Mesothelial cell of epicardium (in vitro differentiated cells): ENCODE measurements around the gene GPRC5B. TPM values are rescaled to one million over a fixed set of nuclear protein-coding genes. Genes with fewer than 3 reads are reported as not detected.

Experiments
- DNase-seq, 2 experiments: peaks; one replicate each; pipeline ENCODE4 v3.0.0; 2021; ENCODE audit warnings: low spot score in 2 of 2; ENCODE audit not compliant: unreplicated experiment in 2 of 2
- H3K27ac Mint-ChIP-seq: 2 replicates; pipeline ENCODE4 v1.8.0; 2021; ENCODE audit warnings: mixed read lengths
- H3K27me3 Mint-ChIP-seq: 2 replicates; pipeline ENCODE4 v1.8.0; 2021; ENCODE audit warnings: low read depth, mixed read lengths
- H3K36me3 Mint-ChIP-seq: 2 replicates; pipeline ENCODE4 v1.8.0; 2021; ENCODE audit warnings: mixed read lengths
- H3K4me1 Mint-ChIP-seq: 2 replicates; pipeline ENCODE4 v1.8.0; 2021; ENCODE audit warnings: mixed read lengths
- H3K4me3 Mint-ChIP-seq: 2 replicates; pipeline ENCODE4 v1.8.0; 2021; ENCODE audit warnings: mild to moderate bottlenecking, moderate library complexity, mixed read lengths
- H3K9me3 Mint-ChIP-seq: 2 replicates; pipeline ENCODE4 v1.8.0; 2021; ENCODE audit warnings: mixed read lengths
- CTCF ChIP-seq: fragments of 200-600 bp; sonication (generic); IDR thresholded peaks from one replicate; pipeline ENCODE4 v1.5.0; 2021; ENCODE audit warnings: antibody characterized with exemption; ENCODE audit not compliant: unreplicated experiment
- total RNA-seq: library from RNA; stranded (reverse); gene quantifications from 3 replicates; pipeline ENCODE4 v1.2.1, GENCODE V29; 2021

The GPRC5B gene
- total RNA-seq, 1 donor from 2014 or later, result 36.5 TPM

GRCh38 chr16:19896951-19897350 is 12.3 kb upstream of the GPRC5B start:
- no peak for DNase-seq
- Mint-ChIP-seq H3K4me1 (peaks cover 2% of the 10 kb centered on the region), H3K27ac (no peak overlapping the region), H3K36me3 (no peaks in the 10 kb centered on the region), H3K27me3 (peaks cover 6% of the 10 kb centered on the region), H3K9me3 (no peaks in the 10 kb centered on the region), H3K4me3 (no peak overlapping the region)
- no peak for TF ChIP-seq CTCF

- no peaks in the 10 kb centered on the region for H3K36me3 Mint-ChIP-seq
- no peak for DNase-seq
- no peak for TF ChIP-seq CTCF
- no peaks in the 10 kb centered on the region for H3K9me3 Mint-ChIP-seq
- H3K4me3 Mint-ChIP-seq, result no peak overlapping the region
- peaks cover 6% of the 10 kb centered on the region for H3K27me3 Mint-ChIP-seq
- H3K4me1 Mint-ChIP-seq, result peaks cover 2% of the 10 kb centered on the region
- H3K27ac Mint-ChIP-seq, result no peak overlapping the region
These were observed 9.9 kb upstream of the GPRC5B start for GRCh38 chr16:19894586-19894985.

- Mint-ChIP-seq H3K4me1 (no peaks in the 10 kb centered on the region), H3K27ac (no peak overlapping the region), H3K9me3 (no peaks in the 10 kb centered on the region), H3K36me3 (no peaks in the 10 kb centered on the region), H3K27me3 (no peaks in the 10 kb centered on the region), H3K4me3 (no peak overlapping the region)
- no peak for DNase-seq
- no peak for TF ChIP-seq CTCF
These were observed 8.3 kb upstream of the GPRC5B start for GRCh38 chr16:19892902-19893301.

GRCh38 chr16:19890901-19891300 is 6.3 kb upstream of the GPRC5B start:
- no peak overlapping the region for H3K27ac Mint-ChIP-seq
- no peak for TF ChIP-seq CTCF
- no peak for DNase-seq

GRCh38 chr16:19888834-19889233 is 4.2 kb upstream of the GPRC5B start:
- TF ChIP-seq CTCF, result no peak
- no peaks in the 10 kb centered on the region for H3K4me1 Mint-ChIP-seq
- no peak overlapping the region for H3K4me3 Mint-ChIP-seq
- H3K27ac Mint-ChIP-seq, result no peak overlapping the region
- no peak for DNase-seq
- H3K9me3 Mint-ChIP-seq, result no peaks in the 10 kb centered on the region
- no peaks in the 10 kb centered on the region for H3K36me3 Mint-ChIP-seq
- H3K27me3 Mint-ChIP-seq, result no peaks in the 10 kb centered on the region

More at GRCh38 chr16:19890901-19891300, 6.3 kb upstream of the GPRC5B start:
- Mint-ChIP-seq H3K27me3 (no peaks in the 10 kb centered on the region), H3K4me3 (no peak overlapping the region), H3K9me3 (no peaks in the 10 kb centered on the region), H3K4me1 (no peaks in the 10 kb centered on the region), H3K36me3 (no peaks in the 10 kb centered on the region)
